ENCODE measurements around the gene SLC35A2.
"Not testable (repeated sequence)": the region's sequence is repeated elsewhere in the genome, so short reads cannot be mapped to it uniquely, and the experiment has no call there.

Gene SLC35A2

DNA sequence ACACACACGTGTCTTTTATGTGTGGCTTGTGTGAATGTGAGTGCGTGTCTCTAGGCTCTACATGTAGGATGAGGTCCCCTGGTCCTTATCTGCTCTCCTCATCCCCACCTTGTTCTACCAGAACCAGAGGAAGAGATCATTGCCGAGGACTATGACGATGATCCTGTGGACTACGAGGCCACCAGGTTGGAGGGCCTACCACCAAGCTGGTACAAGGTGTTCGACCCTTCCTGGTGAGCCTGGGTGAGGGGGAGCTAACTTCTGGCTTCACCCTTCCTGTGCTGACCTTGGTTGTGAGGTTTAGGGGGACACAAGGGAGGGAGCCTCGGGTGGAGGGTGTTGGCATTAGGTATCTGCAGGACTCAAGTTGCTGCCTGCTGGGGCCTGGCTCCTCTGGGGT lies 10.4 kb downstream of the SLC35A2 start:
- DNase-seq (ENCODE audit: low spot score), result no peak

DNA sequence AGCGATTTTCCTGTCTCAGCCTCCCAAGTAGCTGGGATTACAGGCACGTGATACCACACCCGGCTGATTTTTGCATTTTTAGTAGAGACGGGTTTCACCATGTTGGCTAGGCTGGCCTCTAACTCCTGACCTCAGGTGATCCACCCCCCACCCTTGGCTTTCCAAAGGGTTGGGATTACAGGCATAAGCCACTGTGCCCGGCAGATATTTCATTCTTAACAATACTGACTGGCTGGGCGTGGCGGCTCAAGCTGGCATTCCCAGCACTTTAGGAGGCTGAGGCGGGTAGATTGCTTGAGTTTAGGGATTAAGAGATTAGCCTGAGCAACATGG lies 12.4 kb downstream of the SLC35A2 start:
- DNase-seq (ENCODE audit: low spot score), result no peak

DNA sequence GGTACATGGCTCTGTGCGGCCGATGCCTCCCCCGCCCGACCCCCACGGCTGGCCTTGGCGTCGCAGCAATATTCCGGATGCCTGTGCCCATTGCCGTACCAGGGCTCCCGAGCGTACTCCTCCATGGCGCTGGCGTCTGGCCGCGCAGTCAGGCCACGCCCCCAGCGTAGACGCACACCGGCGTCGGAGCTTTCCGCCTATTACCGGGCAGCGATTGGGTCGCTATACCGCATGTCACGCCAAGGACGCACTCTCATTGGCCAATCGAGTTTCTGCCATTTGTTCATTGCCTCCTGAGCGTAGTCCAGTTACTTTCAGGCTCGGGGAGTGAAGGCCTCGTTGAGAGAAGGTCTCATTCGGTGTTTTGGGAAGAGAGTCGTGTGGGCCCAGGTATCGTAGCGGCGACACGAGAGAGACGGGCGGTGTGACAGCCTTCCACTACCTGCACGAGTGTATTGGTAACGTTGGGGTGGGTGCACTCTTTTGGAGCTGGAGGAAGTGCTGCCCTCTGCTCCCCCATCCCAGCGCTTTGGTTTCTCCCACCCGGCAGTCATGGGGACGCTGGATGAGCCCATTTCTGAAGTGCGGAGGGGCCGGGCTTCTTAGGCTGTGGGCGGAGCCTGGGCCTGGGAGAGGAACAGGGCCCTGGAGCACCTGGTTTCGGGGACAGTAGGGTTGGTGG lies 13.7 kb downstream of the SLC35A2 start, which contains the start of the genes PQBP1 and TIMM17B:
PQBP1 (plus strand) TSS at position 306 of the 682 bp plus-strand sequence. CDS start 580 bp downstream, outside the sequence.
TIMM17B (minus strand) TSS at position 144 of the 682 bp plus-strand sequence; CDS start at position 125, 19 bp downstream.
- peak; percentile 95 for DNase-seq (ENCODE audit: low spot score)

DNA sequence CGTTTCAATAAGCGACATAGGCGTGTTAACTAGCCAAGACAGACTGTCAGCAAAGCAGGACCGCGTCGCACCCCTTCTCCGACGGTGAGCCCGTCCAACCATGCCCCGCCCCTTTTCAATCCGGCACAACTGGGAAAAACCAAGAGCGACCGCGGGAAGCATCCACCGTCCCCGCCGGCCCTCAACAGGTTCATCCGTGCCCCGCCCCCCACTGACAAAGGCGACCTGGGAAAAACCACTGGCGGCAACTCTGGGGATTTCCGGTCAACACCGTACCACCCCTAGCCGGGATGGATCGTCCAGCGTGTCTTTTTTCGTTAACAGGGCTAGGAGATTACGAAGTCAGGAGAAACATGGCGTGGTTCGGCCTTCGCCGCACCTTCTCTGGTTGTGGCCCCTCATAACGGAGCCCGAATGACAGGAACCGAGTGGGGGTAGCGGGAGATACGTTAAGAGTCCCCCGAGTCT lies 14.3 kb downstream of the SLC35A2 start:
- DNase-seq (ENCODE audit: low spot score), result peak; percentile 82

DNA sequence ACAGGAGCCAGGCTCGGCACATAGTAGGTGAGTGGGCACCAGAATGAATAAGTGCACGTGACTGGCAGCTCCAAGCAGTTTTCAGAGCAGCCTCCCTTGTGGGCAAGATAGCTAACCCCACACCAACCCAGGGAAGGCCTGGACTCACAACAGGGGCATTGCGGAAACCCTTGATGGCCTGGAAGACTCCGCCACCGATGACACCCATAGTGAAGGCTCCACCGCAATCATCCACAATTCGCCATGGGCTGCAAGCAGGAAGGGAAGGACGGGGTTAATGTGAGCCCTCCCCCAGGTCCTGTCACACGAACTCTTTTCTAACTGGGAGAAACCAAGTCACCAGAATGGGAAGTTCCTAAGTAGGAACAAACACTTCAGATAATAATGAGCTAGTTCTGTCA lies 14.8 kb downstream of the SLC35A2 start:
- no peak for DNase-seq (ENCODE audit: low spot score)

DNA sequence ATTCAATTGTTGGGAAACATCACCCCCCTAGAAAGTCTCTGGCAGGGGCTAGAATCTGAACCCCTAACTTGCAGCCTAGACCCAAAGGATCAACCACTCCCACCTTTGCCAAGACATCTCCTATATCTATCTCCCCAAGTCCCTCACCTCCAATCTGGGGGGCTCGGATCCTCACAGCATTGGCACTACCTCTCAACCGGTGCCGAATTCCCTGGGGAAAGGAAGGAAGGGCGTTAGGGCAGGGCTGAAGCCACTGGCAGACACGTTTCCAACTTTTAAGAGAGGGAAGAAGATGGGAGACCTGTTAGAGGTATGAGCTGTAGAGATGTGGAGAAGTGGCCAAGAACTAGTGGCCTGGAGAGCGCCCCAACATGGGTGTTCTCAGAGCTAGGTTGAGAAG lies 16.6 kb downstream of the SLC35A2 start:
- no peak for DNase-seq (ENCODE audit: low spot score)

DNA sequence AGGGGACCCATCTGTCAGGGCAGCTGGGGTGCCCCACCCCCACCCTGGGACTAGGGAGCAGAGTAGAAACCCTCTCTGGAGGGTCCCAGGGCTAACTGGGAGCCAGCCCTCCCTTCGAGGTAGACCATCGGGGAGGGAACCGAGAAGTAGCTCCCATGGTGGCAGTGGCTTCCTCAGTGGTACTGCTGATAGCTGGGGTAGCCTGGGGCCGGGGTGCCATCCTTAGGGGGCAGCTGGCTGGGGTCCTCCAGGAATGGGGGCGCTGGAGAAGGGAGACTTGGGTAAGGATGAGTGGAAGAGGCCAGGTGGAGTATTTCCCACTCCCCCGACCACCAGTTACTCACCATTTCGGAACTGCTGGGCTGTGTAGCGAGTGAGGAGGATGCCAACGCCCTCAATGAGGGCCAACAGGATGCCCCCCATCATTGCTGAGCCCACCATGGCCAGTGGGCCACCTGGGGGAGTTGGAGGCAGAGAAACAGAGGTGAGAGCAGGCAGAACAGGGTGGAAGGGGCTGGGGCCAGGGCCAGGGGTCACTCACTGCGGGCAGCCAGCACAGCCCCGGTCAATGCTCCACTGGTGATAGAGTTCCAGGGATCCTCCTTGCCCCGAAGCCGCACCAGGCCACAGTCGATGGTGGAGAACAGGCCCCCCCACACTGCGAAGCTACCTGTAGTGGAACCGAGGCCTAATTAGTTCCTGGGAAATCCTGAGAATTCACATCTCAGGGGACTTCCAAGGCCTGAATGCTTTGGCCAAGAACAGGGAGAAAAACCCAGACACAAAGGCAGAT lies 17.7 kb downstream of the SLC35A2 start:
- no peak for DNase-seq (ENCODE audit: low spot score)

DNA sequence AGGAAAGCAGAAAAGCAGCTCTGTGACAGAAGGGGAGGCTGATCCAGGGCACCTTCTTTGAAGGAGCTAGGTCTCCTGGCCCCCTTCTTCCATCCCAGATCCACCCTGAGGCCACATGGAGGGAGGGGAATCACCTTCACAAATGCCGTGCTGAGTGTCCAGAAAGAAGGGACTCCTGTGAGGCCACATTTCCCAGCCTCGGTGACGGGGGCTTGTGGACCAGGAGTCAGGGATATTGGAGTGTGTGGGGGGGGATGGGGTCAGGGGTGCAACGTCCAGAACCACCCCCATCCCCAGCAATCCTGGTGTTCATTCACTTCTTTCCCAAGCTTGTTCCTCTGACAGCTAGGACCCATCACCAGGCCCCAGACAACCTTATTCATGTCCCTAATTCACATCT lies 18.6 kb downstream of the SLC35A2 start:
- no peak for DNase-seq (ENCODE audit: low spot score)

DNA sequence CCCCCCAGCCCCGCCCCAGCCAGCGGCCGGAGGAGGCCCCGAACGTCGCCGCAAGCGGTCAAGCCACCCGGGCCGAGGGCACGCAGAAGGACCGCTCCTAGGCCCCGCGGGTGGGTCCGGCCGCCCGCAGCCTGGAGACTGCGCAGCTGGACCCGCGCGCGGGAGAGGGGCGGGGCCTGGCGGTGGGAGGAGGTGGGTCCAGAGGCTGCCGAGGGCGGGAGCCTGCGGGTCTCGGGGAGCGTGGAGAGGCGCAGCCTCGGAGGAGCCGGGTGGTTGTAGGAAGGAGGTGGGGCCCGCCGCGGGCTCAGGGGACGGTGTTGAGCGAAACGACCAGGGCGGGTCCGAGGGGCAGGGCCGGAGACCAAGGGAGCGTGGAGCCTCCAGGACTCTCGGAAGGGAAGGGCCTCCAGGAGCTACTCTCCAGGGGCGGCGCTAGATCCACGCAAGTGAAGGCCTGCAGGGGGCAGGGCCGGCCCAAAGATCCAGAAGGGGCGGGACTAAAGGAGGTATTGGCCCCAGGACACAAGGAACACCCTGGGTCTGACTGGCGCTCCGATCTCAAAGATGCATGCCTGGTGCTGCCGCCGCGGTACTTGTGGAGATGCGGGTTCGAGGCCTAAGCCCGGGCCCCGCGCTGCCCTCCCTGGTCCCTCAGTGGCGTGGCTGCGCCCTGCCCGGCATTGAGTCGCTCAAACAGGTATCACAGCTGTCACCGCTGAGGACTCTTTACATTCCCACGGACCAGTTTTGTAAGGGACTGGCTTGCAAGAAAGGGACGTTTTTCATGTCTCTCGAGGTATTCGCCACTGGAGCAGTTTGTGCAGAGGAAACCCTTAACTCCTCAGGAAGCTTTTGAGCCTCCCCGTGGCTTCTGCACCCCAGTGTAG lies 19.8 kb downstream of the SLC35A2 start:
- peak; percentile 92 for DNase-seq (ENCODE audit: low spot score)

DNA sequence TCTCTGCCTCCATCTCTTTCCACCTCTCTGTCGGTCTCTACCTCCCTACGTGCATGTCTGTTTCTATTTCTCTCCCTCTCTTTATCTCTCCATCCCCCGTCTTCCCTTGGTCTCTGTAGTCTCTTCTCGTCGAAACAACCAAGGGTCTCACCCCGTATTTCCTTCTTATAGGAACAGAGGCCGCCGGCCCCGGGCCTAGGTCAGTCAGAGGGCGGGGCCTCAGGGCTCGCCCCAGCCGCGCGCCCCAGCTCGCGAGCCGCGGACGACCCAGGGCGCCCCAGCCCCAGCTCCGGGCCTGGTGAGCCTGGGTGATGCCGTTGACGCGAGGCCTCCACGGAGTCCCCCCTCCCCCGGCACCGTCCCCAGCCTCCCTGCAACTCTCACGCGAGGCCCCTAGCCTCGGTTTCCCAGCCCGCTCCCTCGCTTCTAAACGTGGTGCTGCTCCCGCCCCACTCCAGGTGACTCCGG lies 20.5 kb downstream of the SLC35A2 start:
- DNase-seq (ENCODE audit: low spot score), result no peak

DNA sequence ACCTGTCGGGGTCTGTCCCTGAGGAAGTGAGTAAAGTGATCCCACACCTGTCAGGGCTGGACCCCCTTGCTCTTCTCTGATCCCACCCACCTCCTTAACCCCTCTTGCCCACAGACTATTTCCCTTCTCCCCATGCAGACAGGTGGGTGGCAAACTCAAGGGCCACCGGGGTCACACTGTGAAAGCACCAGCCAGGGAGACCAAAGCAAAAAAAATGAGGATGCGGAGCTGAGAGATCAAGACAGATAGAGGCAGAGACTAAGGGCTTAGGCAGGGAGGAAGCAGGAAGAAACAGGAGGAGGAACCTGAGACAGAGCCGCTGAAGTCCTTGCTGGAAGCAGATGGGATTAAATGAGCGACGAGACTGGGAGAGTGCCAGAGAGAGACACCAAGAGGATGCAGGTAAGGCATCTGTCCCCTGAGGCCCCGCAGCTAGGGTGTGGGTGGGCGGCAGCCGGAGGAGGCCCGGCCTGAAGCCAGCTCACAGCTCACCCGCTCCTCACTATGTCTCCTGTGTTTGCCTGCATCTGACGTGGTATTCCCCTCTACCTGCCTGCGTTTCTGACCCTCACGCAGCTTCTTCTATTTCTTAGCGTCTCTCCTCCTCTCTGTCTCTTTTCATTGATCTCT lies 21.0 kb downstream of the SLC35A2 start:
- no peak for DNase-seq (ENCODE audit: low spot score)

DNA sequence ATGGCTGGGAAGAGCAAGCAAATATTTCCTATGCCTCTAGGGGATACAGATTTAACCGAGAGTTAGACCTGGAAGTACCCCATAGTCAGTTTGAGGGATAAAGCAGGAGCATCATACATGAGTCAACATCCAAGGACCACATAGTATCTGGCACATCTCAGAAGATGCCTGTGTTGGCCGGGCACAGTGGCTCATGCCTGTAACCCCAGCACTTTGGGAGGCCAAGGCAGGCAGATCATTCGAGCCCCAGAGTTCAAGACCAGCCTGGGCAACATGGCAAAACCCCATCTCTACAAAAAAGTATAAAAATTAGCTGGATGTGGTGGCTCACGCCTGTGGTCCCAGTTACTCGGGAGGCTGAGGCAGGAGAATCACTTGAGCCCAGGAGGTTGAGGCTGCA lies 24.9 kb downstream of the SLC35A2 start:
- DNase-seq (ENCODE audit: low spot score), result not testable (repeated sequence)

DNA sequence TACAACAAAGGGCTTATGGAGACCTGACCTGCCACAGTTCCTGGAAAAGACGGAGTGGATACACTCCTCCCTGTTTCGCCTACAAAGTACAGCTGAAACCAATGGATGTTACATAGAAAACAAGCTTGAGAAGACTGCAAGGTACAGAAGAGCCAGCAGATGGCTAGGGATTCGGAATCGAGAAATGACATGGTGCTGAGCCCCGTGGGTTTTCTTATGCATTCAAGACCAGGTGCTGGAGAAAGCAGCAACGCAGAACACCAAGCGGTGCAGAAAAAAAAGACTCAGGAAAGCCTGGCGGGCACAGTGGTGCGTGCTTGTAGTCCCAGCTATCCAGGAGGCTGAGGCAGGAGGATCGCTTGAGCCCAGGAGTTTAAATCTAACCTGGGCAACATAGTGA lies 27.7 kb downstream of the SLC35A2 start:
- no peak for DNase-seq (ENCODE audit: low spot score)

DNA sequence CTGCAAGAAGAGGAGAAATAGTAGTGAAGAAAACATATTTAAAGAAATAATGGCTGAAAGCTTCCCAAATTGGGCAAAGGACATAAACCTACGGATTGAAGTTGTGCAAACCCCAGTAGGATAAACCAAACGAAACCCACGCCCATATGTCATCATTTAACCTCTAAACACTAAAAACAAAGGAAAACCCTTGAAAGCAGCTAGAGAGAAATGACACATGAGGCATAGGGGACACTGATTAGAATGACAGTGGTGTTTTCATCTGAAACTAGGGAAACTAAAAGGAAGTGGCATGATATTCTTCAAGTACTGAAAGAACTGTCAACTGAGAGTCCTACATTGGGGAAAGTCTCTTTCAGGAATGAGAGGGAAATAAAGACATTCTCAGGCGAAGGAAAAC lies 34.5 kb downstream of the SLC35A2 start:
- not testable (repeated sequence) for DNase-seq (ENCODE audit: low spot score)

DNA sequence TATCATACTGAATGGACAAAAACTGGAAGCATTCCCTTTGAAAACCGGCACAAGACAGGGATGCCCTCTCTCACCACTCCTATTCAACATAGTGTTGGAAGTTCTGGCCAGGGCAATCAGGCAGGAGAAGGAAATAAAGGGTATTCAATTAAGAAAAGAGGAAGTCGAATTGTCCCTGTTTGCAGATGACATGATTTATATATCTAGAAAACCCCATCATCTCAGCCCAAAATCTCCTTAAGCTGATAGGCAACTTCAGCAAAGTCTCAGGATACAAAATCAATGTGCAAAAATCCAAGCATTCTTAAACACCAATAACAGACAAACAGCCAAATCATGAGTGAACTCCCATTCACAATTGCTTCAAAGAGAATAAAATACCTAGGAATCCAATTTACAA lies 39.4 kb downstream of the SLC35A2 start:
- DNase-seq (ENCODE audit: low spot score), result not testable (repeated sequence)

DNA sequence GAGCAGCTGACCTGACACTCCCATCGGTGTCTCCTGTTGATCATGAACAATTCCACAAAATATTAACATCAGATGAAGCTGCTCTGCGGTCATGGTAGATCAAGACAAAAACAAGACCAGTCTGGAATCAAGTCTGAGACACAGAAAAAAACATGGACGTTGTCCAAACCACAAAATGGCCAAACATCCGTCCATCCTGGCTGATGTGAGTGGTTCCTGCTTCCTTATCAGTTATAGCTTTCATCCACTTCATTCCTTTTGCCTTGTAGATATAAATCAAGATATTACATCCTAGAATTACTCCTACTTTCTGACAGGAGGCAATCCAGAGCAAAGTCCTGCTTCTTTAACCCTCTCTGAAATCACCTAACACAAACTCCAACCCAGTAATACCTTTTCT lies 47.2 kb downstream of the SLC35A2 start:
- peak; percentile 65 for DNase-seq (ENCODE audit: low spot score)

DNA sequence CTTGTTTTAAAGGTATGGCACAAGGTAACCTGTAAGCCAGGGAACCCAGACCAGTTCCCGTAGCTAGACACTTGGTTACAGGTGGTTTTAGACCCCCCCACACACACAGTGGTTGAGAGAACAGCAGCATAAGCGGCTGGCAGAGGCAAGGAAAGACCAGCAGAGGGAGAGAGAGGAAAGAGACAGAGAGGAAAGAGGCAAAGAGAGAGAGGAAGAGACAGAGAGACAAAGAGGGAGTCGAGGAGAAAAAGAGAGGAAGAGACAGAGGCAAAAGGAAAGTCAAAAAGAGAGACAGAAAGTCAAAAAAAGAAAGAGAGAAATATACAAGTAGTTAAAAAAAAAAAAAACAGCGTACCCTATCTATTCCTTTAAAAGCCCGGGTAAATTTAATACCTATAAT lies 56.5 kb downstream of the SLC35A2 start:
- DNase-seq (ENCODE audit: low spot score), result peak; percentile 24

DNA sequence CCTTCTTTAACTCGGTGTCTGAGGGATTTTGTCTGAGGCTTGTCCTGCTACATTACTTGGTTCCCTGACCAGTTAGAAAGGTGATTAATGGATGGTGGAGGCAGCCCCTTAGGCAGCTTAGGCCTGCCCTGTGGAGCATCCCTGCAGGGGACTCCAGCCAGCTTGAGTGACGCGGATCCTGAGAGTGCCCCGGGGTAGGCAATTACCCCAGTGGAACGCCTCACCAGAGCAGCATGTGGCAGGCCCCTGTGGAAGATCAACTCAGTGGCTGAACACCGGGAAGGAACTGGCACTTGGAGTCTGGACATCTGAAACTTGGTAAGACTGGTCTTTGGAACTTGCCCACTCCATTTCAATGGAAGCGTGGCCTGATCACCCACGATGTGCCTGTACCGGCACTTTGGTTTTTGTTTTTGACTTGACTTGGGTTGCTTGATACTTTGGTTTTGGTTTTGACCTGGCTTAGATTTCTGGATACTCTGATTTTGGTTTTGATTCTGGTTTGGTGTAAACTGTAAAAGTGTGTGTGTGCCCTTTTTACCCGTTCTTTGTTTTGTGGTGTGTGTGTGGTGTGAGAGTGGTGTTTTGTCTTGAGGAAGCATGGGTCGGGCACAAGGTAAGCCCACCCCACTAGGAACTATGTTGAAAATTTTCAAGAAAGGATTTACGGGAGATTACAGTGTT lies 57.2 kb downstream of the SLC35A2 start:
- not testable (repeated sequence) for DNase-seq (ENCODE audit: low spot score)

DNA sequence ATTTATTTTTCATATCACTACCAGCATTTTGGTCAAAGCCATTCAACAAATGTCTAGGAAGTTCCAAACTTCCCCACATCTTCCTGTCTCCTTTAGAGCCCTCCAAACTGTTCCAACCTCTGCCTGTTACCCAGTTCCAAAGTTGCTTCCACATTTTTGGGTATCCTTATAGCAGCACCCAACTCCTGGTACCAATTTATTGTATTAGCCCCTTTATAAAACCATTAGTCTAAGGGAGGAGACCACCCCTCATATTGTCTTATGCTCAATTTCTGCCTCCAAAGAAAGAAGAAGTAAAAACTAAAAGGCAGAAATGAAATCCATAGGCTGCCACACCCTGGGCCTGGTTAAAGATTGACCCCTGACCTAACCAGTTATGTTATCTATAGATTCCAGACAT lies 58.0 kb downstream of the SLC35A2 start:
- DNase-seq (ENCODE audit: low spot score), result not testable (repeated sequence)

All from kidney tubule cell (primary cell).